GM12878 (cell line): ENCODE results near the gene CCDC177. TPM values are rescaled to one million over a fixed set of nuclear protein-coding genes. Genes with fewer than 3 reads are reported as not detected.
A peak's percentile ranks its signal among the peaks of the same experiment; 100 is the strongest.

Experiments used
- ATF7 ChIP-seq: fragments of 450-650 bp; IDR thresholded peaks from 2 replicates; pipeline ENCODE4 v1.6.1; 2016; ENCODE audit warnings: low read depth, mild to moderate bottlenecking
- BACH1 ChIP-seq: fragments of 450-650 bp; IDR thresholded peaks from 2 replicates; pipeline ENCODE4 v1.6.1; 2017; ENCODE audit warnings: mild to moderate bottlenecking, borderline replicate concordance
- CBFB ChIP-seq: IDR thresholded peaks from 2 replicates; pipeline ENCODE4 v1.6.1; 2016; ENCODE audit warnings: antibody characterized with exemption, low read depth
- CBX3 ChIP-seq: fragments of 200-600 bp; sonication (generic); IDR thresholded peaks from 2 replicates; pipeline ENCODE4 v1.6.1; 2016; ENCODE audit warnings: low read depth, borderline replicate concordance
- ETV6 ChIP-seq, 2 experiments: fragments of 450-650 bp in 1 of 2; IDR thresholded peaks in 1 of 2; conservative IDR thresholded peaks in 1 of 2; 2 replicates each; pipeline ENCODE4 v1.6.1; 2014; ENCODE audit warnings: antibody characterized with exemption in 1 of 2, borderline replicate concordance in 1 of 2, low read depth in 1 of 2, mild to moderate bottlenecking in 1 of 2, moderate library complexity in 1 of 2
- FOXK2 ChIP-seq: fragments of 450-650 bp; IDR thresholded peaks from 2 replicates; pipeline ENCODE4 v1.6.1; 2017; ENCODE audit warnings: mild to moderate bottlenecking, moderate library complexity
- HDGF ChIP-seq: fragments of 450-650 bp; IDR thresholded peaks from 2 replicates; pipeline ENCODE4 v1.6.1; 2016; ENCODE audit warnings: antibody characterized with exemption
- IRF4 ChIP-seq: IDR thresholded peaks from 2 replicates; pipeline ENCODE4 v1.6.1; 2011; ENCODE audit warnings: low read depth, low read length
- JUND ChIP-seq: IDR thresholded peaks from 2 replicates; pipeline ENCODE4 v1.6.1; 2012; ENCODE audit warnings: low read depth, mild to moderate bottlenecking, low read length, improper control_type of control experiment, moderate library complexity
- MEF2A ChIP-seq: IDR thresholded peaks from 2 replicates; pipeline ENCODE4 v1.6.1; 2011; ENCODE audit warnings: low read depth, mild to moderate bottlenecking, low read length, moderate library complexity; ENCODE audit not compliant: insufficient read depth
- NFYA ChIP-seq: IDR thresholded peaks from 2 replicates; pipeline ENCODE4 v1.6.1; 2011; ENCODE audit warnings: low read depth, mild to moderate bottlenecking, low read length, improper control_type of control experiment, borderline replicate concordance
- NR2F1 ChIP-seq: fragments of 450-650 bp; conservative IDR thresholded peaks from 2 replicates; pipeline ENCODE4 v1.6.1; 2017; ENCODE audit warnings: mild to moderate bottlenecking
- PAX8 ChIP-seq: fragments of 450-650 bp; IDR thresholded peaks from 2 replicates; pipeline ENCODE4 v1.6.1; 2017; ENCODE audit warnings: mild to moderate bottlenecking, moderate library complexity
- RB1 ChIP-seq: fragments of 450-650 bp; formaldehyde crosslinking; IDR thresholded peaks from 2 replicates; pipeline ENCODE4 v1.6.1; 2017; ENCODE audit warnings: mild to moderate bottlenecking, borderline replicate concordance
- RELA ChIP-seq: fragments of 450-650 bp; IDR thresholded peaks from 2 replicates; pipeline ENCODE4 v1.8.0; 2014; ENCODE audit warnings: borderline replicate concordance; ENCODE audit not compliant: partially characterized antibody
- SMC3 ChIP-seq: IDR thresholded peaks from 2 replicates; pipeline ENCODE4 v1.6.1; 2011; ENCODE audit warnings: low read length, improper control_type of control experiment, borderline replicate concordance
- ZNF24 ChIP-seq: fragments of 450-650 bp; IDR thresholded peaks from 2 replicates; pipeline ENCODE4 v1.6.1; 2017; ENCODE audit warnings: antibody characterized with exemption, mild to moderate bottlenecking
- polyA plus RNA-seq, 11 experiments: library from polyadenylated mRNA; depleted of rRNA in 4 of 11; unstranded in 6 of 11; stranded (reverse) in 5 of 11; fragments of >200 nt; fragmentation: Nextera tagmentation in 4 of 11; fragmentation: Illumina TruSeq in 1 of 11; extraction: Ambion mirVana in 4 of 11; extraction: Trizol in 1 of 11; gene quantifications; 1 replicate in 1 of 11; 2 replicates in 10 of 11; pipeline versions ENCODE4 v1.2.1 to v1.2.3, GENCODE V29; 2011 to 2016; ENCODE audit warnings: inconsistent platforms in 2 of 11, missing spikeins in 2 of 11, low read depth in 1 of 11
- total RNA-seq, 4 experiments: library from RNA; depleted of rRNA in 3 of 4; stranded (reverse); fragments of >200 nt in 3 of 4; fragmentation: Illumina TruSeq in 1 of 4; extraction: Trizol in 1 of 4; gene quantifications; 2 replicates each; pipeline versions ENCODE4 v1.2.1 to v1.2.3, GENCODE V29; 2013 to 2021
- TF ChIP-seq, protein P1 (sequence below): fragments of 450-650 bp; IDR thresholded peaks from 2 replicates; pipeline ENCODE4 v1.6.1; 2017; ENCODE audit warnings: borderline replicate concordance
- TF ChIP-seq, protein P2 (sequence below): fragments of 150-350 bp; IDR thresholded peaks from 2 replicates; pipeline ENCODE4 v1.6.1; 2014; ENCODE audit warnings: mild to moderate bottlenecking, low read depth, low read length
- TF ChIP-seq, protein P3 (sequence below), 3 experiments: IDR thresholded peaks in 2 of 3; conservative IDR thresholded peaks in 1 of 3; 2 replicates each; pipeline ENCODE4 v1.5.1; 2011; ENCODE audit warnings: low read depth in 3 of 3, low read length in 3 of 3, mild to moderate bottlenecking in 3 of 3, control low read depth in 2 of 3, moderate library complexity in 2 of 3, inconsistent platforms in 1 of 3, mixed read lengths in 1 of 3; ENCODE audit not compliant: control insufficient read depth in 2 of 3, insufficient read depth in 1 of 3; ENCODE audit errors: extremely low read depth in 1 of 3
- TF ChIP-seq, protein P4 (sequence below): fragments of 450-650 bp; IDR thresholded peaks from 2 replicates; pipeline ENCODE4 v1.6.1; 2017; ENCODE audit warnings: mild to moderate bottlenecking
- TF ChIP-seq, protein P5 (sequence below): fragments of 450-650 bp; IDR thresholded peaks from 2 replicates; pipeline ENCODE4 v1.6.1; 2017; ENCODE audit warnings: mild to moderate bottlenecking, low read depth, inconsistent platforms; ENCODE audit not compliant: poor library complexity, severe bottlenecking

The CCDC177 gene
- total and polyA plus RNA-seq, 10 of the 15 experiments (the other 5 are each of a cell fraction or from before 2014, with no cell fraction given) = not detected

GRCh38 chr14:69574263-69574953, at the start of gene CCDC177 (continued):
- TF ChIP-seq RELA = no peak
- TF ChIP-seq, protein P1, sequence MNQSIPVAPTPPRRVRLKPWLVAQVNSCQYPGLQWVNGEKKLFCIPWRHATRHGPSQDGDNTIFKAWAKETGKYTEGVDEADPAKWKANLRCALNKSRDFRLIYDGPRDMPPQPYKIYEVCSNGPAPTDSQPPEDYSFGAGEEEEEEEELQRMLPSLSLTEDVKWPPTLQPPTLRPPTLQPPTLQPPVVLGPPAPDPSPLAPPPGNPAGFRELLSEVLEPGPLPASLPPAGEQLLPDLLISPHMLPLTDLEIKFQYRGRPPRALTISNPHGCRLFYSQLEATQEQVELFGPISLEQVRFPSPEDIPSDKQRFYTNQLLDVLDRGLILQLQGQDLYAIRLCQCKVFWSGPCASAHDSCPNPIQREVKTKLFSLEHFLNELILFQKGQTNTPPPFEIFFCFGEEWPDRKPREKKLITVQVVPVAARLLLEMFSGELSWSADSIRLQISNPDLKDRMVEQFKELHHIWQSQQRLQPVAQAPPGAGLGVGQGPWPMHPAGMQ = no peak
- no peak for TF ChIP-seq ETV6 (conservative IDR thresholded peaks at IDR 0.05 in 1 of 2, IDR thresholded peaks at IDR 0.05 in 1 of 2; ENCODE audit: borderline replicate concordance in 1 of 2, low read depth in 1 of 2)
- no peak for TF ChIP-seq FOXK2
- no peak for TF ChIP-seq BACH1
- no peak for TF ChIP-seq ZNF24
- TF ChIP-seq MEF2A = no peak
- no peak for TF ChIP-seq RB1
- no peak for TF ChIP-seq PAX8
- TF ChIP-seq, protein P2, sequence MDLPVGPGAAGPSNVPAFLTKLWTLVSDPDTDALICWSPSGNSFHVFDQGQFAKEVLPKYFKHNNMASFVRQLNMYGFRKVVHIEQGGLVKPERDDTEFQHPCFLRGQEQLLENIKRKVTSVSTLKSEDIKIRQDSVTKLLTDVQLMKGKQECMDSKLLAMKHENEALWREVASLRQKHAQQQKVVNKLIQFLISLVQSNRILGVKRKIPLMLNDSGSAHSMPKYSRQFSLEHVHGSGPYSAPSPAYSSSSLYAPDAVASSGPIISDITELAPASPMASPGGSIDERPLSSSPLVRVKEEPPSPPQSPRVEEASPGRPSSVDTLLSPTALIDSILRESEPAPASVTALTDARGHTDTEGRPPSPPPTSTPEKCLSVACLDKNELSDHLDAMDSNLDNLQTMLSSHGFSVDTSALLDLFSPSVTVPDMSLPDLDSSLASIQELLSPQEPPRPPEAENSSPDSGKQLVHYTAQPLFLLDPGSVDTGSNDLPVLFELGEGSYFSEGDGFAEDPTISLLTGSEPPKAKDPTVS = no peak
- TF ChIP-seq JUND = no peak
- TF ChIP-seq, protein P3, sequence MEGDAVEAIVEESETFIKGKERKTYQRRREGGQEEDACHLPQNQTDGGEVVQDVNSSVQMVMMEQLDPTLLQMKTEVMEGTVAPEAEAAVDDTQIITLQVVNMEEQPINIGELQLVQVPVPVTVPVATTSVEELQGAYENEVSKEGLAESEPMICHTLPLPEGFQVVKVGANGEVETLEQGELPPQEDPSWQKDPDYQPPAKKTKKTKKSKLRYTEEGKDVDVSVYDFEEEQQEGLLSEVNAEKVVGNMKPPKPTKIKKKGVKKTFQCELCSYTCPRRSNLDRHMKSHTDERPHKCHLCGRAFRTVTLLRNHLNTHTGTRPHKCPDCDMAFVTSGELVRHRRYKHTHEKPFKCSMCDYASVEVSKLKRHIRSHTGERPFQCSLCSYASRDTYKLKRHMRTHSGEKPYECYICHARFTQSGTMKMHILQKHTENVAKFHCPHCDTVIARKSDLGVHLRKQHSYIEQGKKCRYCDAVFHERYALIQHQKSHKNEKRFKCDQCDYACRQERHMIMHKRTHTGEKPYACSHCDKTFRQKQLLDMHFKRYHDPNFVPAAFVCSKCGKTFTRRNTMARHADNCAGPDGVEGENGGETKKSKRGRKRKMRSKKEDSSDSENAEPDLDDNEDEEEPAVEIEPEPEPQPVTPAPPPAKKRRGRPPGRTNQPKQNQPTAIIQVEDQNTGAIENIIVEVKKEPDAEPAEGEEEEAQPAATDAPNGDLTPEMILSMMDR (IDR thresholded peaks at IDR 0.05 in 2 of 3, conservative IDR thresholded peaks at IDR 0.05 in 1 of 3; ENCODE audit: control insufficient read depth in 2 of 3, extremely low read depth in 1 of 3, insufficient read depth in 1 of 3, low read depth in 3 of 3, low read length in 3 of 3) = peak; percentile 77 to 88 (median 87)
- no peak for TF ChIP-seq ATF7
- TF ChIP-seq IRF4 = no peak
- TF ChIP-seq, protein P4, sequence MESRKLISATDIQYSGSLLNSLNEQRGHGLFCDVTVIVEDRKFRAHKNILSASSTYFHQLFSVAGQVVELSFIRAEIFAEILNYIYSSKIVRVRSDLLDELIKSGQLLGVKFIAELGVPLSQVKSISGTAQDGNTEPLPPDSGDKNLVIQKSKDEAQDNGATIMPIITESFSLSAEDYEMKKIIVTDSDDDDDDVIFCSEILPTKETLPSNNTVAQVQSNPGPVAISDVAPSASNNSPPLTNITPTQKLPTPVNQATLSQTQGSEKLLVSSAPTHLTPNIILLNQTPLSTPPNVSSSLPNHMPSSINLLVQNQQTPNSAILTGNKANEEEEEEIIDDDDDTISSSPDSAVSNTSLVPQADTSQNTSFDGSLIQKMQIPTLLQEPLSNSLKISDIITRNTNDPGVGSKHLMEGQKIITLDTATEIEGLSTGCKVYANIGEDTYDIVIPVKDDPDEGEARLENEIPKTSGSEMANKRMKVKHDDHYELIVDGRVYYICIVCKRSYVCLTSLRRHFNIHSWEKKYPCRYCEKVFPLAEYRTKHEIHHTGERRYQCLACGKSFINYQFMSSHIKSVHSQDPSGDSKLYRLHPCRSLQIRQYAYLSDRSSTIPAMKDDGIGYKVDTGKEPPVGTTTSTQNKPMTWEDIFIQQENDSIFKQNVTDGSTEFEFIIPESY = no peak
- no peak for TF ChIP-seq NFYA
- no peak for TF ChIP-seq CBX3
- no peak for TF ChIP-seq CBFB
- no peak for TF ChIP-seq HDGF
- peak; percentile 91 for TF ChIP-seq SMC3
- TF ChIP-seq, protein P5, sequence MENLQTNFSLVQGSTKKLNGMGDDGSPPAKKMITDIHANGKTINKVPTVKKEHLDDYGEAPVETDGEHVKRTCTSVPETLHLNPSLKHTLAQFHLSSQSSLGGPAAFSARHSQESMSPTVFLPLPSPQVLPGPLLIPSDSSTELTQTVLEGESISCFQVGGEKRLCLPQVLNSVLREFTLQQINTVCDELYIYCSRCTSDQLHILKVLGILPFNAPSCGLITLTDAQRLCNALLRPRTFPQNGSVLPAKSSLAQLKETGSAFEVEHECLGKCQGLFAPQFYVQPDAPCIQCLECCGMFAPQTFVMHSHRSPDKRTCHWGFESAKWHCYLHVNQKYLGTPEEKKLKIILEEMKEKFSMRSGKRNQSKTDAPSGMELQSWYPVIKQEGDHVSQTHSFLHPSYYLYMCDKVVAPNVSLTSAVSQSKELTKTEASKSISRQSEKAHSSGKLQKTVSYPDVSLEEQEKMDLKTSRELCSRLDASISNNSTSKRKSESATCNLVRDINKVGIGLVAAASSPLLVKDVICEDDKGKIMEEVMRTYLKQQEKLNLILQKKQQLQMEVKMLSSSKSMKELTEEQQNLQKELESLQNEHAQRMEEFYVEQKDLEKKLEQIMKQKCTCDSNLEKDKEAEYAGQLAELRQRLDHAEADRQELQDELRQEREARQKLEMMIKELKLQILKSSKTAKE = no peak
- TF ChIP-seq NR2F1 = no peak
